ENCODE measurements around the gene PSMC5.
"Not testable (repeated sequence)": the region's sequence is repeated elsewhere in the genome, so short reads cannot be mapped to it uniquely, and the experiment has no call there.

Gene PSMC5

DNA sequence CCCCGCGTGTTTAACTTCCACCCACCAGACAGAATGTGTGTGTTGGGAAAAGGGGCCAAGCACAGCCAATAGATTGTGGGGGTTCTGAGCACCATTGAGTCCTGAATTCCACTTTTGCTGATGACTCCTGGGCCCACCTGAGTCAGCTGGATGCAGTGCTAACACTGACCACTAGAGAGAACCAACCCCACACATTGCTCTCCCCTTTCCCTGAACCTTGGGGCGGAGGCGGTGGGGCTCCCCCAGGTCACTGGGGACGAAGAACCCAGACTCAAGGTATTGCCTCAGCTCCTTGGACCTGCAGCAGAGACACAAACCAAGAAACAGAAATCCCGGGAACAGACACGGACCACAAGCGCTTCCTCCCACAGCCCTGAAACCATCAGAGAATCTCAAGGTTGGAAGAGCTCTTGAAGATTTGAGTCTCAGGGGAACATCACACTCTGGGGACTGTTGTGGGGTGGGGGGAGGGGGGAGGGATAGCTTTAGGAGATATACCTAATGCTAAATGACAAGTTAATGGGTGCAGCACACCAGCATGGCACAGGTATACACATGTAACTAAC, 46.9 kb downstream of the PSMC5 start:
- not testable (repeated sequence) for DNase-seq

DNA sequence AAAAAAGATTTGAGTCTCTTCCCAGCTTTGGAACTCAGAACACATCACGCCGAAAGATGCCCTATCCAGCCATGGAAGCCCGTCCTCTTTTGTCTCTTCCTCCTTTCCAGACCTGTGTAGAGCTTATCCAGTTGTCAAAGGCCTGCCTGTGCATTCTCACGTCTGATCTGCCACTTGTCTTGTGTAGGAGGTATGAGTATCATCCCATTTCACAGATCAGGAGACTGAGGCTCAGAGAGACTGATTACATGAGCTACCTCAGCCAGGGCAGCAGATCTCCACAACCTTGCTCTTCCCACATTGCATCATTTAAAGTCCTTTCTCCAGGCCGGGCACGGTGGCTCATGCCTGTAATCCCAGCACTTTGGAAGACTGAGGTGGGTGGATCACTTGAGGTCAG, 47.5 kb downstream of the PSMC5 start:
- DNase-seq, result not testable (repeated sequence)

DNA sequence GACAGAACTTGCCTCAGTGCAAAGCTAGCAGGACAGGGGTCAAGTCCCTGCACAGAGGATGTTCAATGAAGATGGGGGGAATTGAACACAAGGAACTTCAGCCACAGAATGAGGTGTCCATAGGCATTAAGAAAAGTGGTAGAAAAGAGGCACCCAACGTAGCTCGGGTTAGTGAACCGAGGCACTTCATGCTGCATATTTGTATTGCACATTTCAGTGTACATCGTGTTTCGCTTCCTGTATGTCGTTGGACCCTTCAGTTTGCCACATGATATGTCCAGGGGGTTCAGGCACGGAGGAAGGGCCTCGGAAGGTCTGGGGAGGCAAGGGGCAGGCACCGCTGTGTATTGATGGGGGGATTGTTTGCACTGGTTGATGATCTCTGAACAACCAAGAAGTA, 51.2 kb downstream of the PSMC5 start:
- DNase-seq, result not testable (repeated sequence)

DNA sequence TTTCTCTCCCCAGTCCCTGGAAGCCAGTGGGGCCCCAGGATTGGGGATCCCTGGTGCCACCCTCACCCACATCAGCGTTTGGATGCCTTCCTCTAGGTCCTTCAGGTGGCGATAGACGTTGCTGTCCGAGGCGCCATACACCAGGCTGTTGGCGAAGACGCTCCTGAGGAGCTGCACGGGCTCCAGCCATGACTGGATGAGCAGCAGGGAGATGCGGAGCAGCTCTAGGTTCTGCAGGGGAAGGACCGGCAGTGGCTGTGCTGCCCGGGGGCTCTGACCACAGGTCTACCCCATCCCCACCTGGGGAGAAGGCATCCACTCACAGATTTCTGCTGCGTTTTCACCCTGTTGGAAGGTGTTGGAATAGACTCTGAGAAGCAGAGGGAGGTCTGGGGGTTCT, 53.5 kb downstream of the PSMC5 start:
- DNase-seq, result no peak

- not testable (repeated sequence) for DNase-seq
Observed at GRCh38 chr17:63881337-63881736, 54.1 kb downstream of the PSMC5 start.
